ENCODE measurements around the gene SEPTIN3. TPM values are rescaled to one million over a fixed set of nuclear protein-coding genes. Genes with fewer than 3 reads are reported as not detected.

The SEPTIN3 gene
- total and polyA plus RNA-seq, 10 of the 15 experiments (the other 5 are each of a cell fraction or from before 2014, with no cell fraction given): 0.05 to 3.1 (median 0.87) TPM

DNA sequence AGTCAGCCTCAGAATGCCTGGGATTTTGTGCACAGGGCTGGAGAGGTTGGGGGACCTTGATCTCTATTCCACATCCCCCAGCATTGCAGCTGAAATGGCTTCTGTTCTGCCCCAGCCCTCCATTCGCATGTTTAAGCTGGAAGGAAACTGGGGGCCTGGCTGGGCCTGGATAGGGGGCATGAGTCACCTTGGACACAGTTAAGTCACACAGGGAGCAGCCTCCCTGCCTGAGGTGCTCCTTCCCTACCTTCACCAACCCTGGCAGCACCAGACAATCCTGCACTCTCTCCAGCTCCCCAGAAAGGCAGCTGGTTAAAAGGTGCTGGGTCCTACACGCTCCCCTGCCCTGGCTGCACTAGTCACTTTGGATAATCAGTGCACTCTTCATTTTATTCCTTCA, 16.5 kb upstream of the SEPTIN3 start:
- DNase-seq (ENCODE audit: low read depth, low spot score) (no peak), FAIRE-seq (no peak), ATAC-seq (no peak)
- POLR2A ChIA-PET: interaction anchor here (0.6 to 8.3 kb wide), 7 partner anchors 16 to 484 kb away, joined by 3 to 145 read pairs (median 3); partner anchors contain the start of gene TNFRSF13C
- Histone ChIP-seq H3K9me3 (replicated peaks; ENCODE audit: control insufficient read depth, insufficient read depth, low read length) (no peaks in the 10 kb centered on the region), H3K27ac (ENCODE audit: control insufficient read depth, insufficient read depth) (no peak overlapping the region), H3K4me3 (no peak overlapping the region), H3K36me3 (ENCODE audit: control insufficient read depth in 2 of 2, insufficient read depth in 2 of 2, low read length in 1 of 2) (no peaks in the 10 kb centered on the region), H3K79me2 (ENCODE audit: control insufficient read depth, insufficient read depth, low read length) (peaks cover 6% of the 10 kb centered on the region), H4K20me1 (ENCODE audit: control insufficient read depth, insufficient read depth) (no peaks in the 10 kb centered on the region), H3K27me3 (replicated peaks in 1 of 2; ENCODE audit: control insufficient read depth in 2 of 2, insufficient read depth in 2 of 2, low read length in 1 of 2) (no peaks in the 10 kb centered on the region), H3K9ac (ENCODE audit: control insufficient read depth, insufficient read depth, low read length) (no peak overlapping the region), H3K4me2 (ENCODE audit: control insufficient read depth, insufficient read depth) (no peak overlapping the region), H3K4me1 (ENCODE audit: control insufficient read depth, insufficient read depth, low read length) (peaks cover 35% of the 10 kb centered on the region), H2AFZ (ENCODE audit: control insufficient read depth, low read depth, low read length) (no peak overlapping the region)
- BruUV-seq (replicated peaks): no TSS peak
- intact Hi-C loops (cut with micrococcal nuclease; ENCODE audit: unreplicated experiment): loop anchor here (5.0 kb wide), 1 partner anchor 160 kb away; no protein-coding TSS in a partner anchor
- WGBS (ENCODE audit: insufficient coverage, insufficient replicate concordance, low lambda C conversion rate, missing lambda C conversion rate): 59% methylated on average over 2 of the region's 2 CpGs
- RAD21 ChIA-PET (ENCODE audit: unreplicated experiment): interaction anchor here (0.8 to 7.9 kb wide), 5 partner anchors 9 to 160 kb away, joined by 4 to 115 read pairs (median 8); partner anchors contain the start of gene TNFRSF13C
- TF ChIP-seq NFIC (IDR thresholded peaks at IDR 0.05; ENCODE audit: low read depth, low read length): no peak
- TF ChIP-seq TCF7 (IDR thresholded peaks at IDR 0.05; ENCODE audit: borderline replicate concordance): no peak
- SMC1A ChIA-PET (ENCODE audit: uncharacterized antibody, unreplicated experiment): interaction anchor here (1.1 to 4.3 kb wide), 5 partner anchors 9 to 254 kb away, joined by 3 to 31 read pairs (median 4); partner anchors contain the start of genes MEI1 and TNFRSF13C
- in situ Hi-C loops (cut with MboI): no loop called here
- CTCF ChIA-PET: interaction anchor here (1.1 to 4.1 kb wide), 10 partner anchors 9 to 255 kb away, joined by 3 to 27 read pairs (median 5); partner anchors contain the start of genes MEI1 and WBP2NL

GRCh38 chr22:41957941-41958556, 11.2 kb upstream of the SEPTIN3 start:
- ATAC-seq: peak; percentile 54
- in situ Hi-C loops (cut with MboI): no loop called here

More at GRCh38 chr22:41957941-41958556, 11.2 kb upstream of the SEPTIN3 start:
- Histone ChIP-seq H3K79me2 (ENCODE audit: control insufficient read depth, insufficient read depth, low read length) (no peaks in the 10 kb centered on the region), H3K27ac (ENCODE audit: control insufficient read depth, insufficient read depth) (no peak overlapping the region), H3K4me1 (ENCODE audit: control insufficient read depth, insufficient read depth, low read length) (peaks cover 7% of the 10 kb centered on the region; the same call in 1 of the 2 replicates), H3K27me3 (replicated peaks in 1 of 2; ENCODE audit: control insufficient read depth in 2 of 2, insufficient read depth in 2 of 2, low read length in 1 of 2) (no peaks in the 10 kb centered on the region), H2AFZ (ENCODE audit: control insufficient read depth, low read depth, low read length) (peak overlapping the region; percentile 82), H3K4me3 (no peak overlapping the region), H3K9me3 (replicated peaks; ENCODE audit: control insufficient read depth, insufficient read depth, low read length) (no peaks in the 10 kb centered on the region), H3K36me3 (ENCODE audit: control insufficient read depth in 2 of 2, insufficient read depth in 2 of 2, low read length in 1 of 2) (no peaks in the 10 kb centered on the region), H3K4me2 (ENCODE audit: control insufficient read depth, insufficient read depth) (peak overlapping the region; percentile 69; the same call in 1 of the 2 replicates), H4K20me1 (ENCODE audit: control insufficient read depth, insufficient read depth) (no peaks in the 10 kb centered on the region), H3K9ac (ENCODE audit: control insufficient read depth, insufficient read depth, low read length) (no peak overlapping the region; the same call in 1 of the 2 replicates)
- ChIA-PET SMC1A (ENCODE audit: uncharacterized antibody, unreplicated experiment) (interaction anchor here (1.3 kb wide), 1 partner anchor 135 kb away, joined by 3 read pairs; no protein-coding TSS in a partner anchor), RAD21 (ENCODE audit: unreplicated experiment) (no interaction called here), CTCF (interaction anchor here (1.0 to 2.4 kb wide), 5 partner anchors 9 to 261 kb away, joined by 3 to 9 read pairs (median 5); partner anchors contain the start of gene CENPM), POLR2A (interaction anchor here (0.8 kb wide), 1 partner anchor 17 kb away, joined by 3 read pairs; no protein-coding TSS in a partner anchor)
- FAIRE-seq (no peak), DNase-seq (ENCODE audit: low read depth, low spot score) (no peak)
- TF ChIP-seq POLR2A (IDR thresholded peaks at IDR 0.05; ENCODE audit: low read depth, low read length) (0 out of 2 replicates have a peak, but pooled peaks have one; percentile 1), NKRF (conservative IDR thresholded peaks at IDR 0.05) (no peak), ZNF217 (IDR thresholded peaks at IDR 0.05) (no peak)
- intact Hi-C loops (cut with micrococcal nuclease; ENCODE audit: unreplicated experiment): no loop called here
- BruUV-seq (replicated peaks): no TSS peak
- 41% methylated on average over 20 of the region's 23 CpGs for WGBS (ENCODE audit: insufficient coverage, insufficient replicate concordance, low lambda C conversion rate, missing lambda C conversion rate)

Measured in GM12878 (cell line).